Stimulated activated CD8-positive, alpha-beta memory T cell treated with anti-CD3 and anti-CD28 coated beads, Interleukin-15, amount 100 ng/mL, for 4 hours (primary cell): ENCODE results near the gene SLC9B1.
"Not testable (repeated sequence)": the region's sequence is repeated elsewhere in the genome, so short reads cannot be mapped to it uniquely, and the experiment has no call there.

Source experiments
- DNase-seq, 2 donors: peaks; one replicate each; pipeline ENCODE4 v3.0.0-alpha.2; 2020; ENCODE audit warnings: low read depth in 2 of 2

SLC9B1 gene

GRCh38 chr4:102878349-102878748, 141.2 kb downstream of the SLC9B1 start:
- not testable (repeated sequence) for DNase-seq

GRCh38 chr4:102877477-102878106, 141.9 kb downstream of the SLC9B1 start:
- not testable (repeated sequence) for DNase-seq

- DNase-seq: no peak
These were observed 147.7 kb downstream of the SLC9B1 start for GRCh38 chr4:102871772-102872171.

GRCh38 chr4:102869569-102870197, 149.8 kb downstream of the SLC9B1 start:
- peak in 1 of 2 donors; percentile 70 for DNase-seq

- peak; percentile 82 to 83 for DNase-seq
These were observed 150.5 kb downstream of the SLC9B1 start, which contains the start of gene CISD2 for GRCh38 chr4:102868781-102869568. CISD2 (plus strand) TSS chr4:102868992; CDS start chr4:102869085, 93 bp downstream.

- DNase-seq: no peak
These were observed 151.2 kb downstream of the SLC9B1 start for GRCh38 chr4:102868153-102868780.

GRCh38 chr4:102867278-102868152, 152.0 kb downstream of the SLC9B1 start:
- no peak for DNase-seq

GRCh38 chr4:102865327-102865726, 154.2 kb downstream of the SLC9B1 start:
- DNase-seq: not testable (repeated sequence)

- no peak for DNase-seq
These were observed 156.8 kb downstream of the SLC9B1 start for GRCh38 chr4:102862747-102863146.

GRCh38 chr4:102862016-102862415, 157.5 kb downstream of the SLC9B1 start:
- no peak for DNase-seq

GRCh38 chr4:102860611-102861324, 158.7 kb downstream of the SLC9B1 start:
- DNase-seq: no peak

- no peak for DNase-seq
These were observed 160.6 kb downstream of the SLC9B1 start for GRCh38 chr4:102858828-102859464.
